GM12874 (cell line): Measurements from ENCODE around the gene TMPRSS4.

ENCODE experiments used
- TF ChIP-seq, protein P1 (sequence below): IDR thresholded peaks from 2 replicates; pipeline ENCODE4 v1.5.1; 2011; ENCODE audit warnings: low read depth, mild to moderate bottlenecking, control low read depth, low read length, moderate library complexity; ENCODE audit not compliant: insufficient read depth

TMPRSS4 gene

GRCh38 chr11:118112711-118113430 lies 36.0 kb downstream of the TMPRSS4 start:
- TF ChIP-seq, protein P1, sequence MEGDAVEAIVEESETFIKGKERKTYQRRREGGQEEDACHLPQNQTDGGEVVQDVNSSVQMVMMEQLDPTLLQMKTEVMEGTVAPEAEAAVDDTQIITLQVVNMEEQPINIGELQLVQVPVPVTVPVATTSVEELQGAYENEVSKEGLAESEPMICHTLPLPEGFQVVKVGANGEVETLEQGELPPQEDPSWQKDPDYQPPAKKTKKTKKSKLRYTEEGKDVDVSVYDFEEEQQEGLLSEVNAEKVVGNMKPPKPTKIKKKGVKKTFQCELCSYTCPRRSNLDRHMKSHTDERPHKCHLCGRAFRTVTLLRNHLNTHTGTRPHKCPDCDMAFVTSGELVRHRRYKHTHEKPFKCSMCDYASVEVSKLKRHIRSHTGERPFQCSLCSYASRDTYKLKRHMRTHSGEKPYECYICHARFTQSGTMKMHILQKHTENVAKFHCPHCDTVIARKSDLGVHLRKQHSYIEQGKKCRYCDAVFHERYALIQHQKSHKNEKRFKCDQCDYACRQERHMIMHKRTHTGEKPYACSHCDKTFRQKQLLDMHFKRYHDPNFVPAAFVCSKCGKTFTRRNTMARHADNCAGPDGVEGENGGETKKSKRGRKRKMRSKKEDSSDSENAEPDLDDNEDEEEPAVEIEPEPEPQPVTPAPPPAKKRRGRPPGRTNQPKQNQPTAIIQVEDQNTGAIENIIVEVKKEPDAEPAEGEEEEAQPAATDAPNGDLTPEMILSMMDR: no peak

GRCh38 chr11:118114266-118114665 lies 37.4 kb downstream of the TMPRSS4 start:
- TF ChIP-seq, protein P1: no peak

GRCh38 chr11:118115048-118115447 lies 38.2 kb downstream of the TMPRSS4 start:
- TF ChIP-seq, protein P1: no peak

GRCh38 chr11:118117790-118118601 lies 41.1 kb downstream of the TMPRSS4 start:
- TF ChIP-seq, protein P1: no peak

DNA sequence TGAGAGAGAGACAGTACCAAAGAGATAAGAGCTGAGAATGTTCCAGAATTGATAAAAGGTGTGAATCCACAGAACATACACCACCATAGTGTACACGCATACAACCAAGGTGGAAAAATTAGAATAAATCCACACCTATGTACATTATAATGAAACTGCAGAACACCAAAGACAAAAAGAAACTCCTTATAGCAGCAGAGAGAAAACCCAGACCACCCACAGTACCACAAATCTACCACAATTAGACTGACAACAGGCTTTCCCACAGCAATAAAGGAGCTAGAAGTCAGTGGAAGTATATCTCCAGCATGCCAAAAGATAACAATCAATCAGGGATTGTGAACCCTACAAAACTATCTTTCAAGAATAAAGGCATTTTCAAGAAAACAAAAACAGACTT lies 43.9 kb downstream of the TMPRSS4 start:
- TF ChIP-seq, protein P1: no peak

GRCh38 chr11:118124929-118125535 lies 48.2 kb downstream of the TMPRSS4 start:
- TF ChIP-seq, protein P1: no peak
